ENCODE data around the gene KRTAP5-6. TPM values are rescaled to one million over a fixed set of nuclear protein-coding genes. Genes with fewer than 3 reads are reported as not detected.
A peak's percentile ranks its signal among the peaks of the same experiment; 100 is the strongest.
"Not testable (repeated sequence)": the region's sequence is repeated elsewhere in the genome, so short reads cannot be mapped to it uniquely, and the experiment has no call there.

KRTAP5-6 gene
- total RNA-seq, 2 experiments from 2014 or later = not detected

GRCh38 chr11:1654388-1655167, 42.4 kb upstream of the KRTAP5-6 start:
- H3K27ac Mint-ChIP-seq = no peak overlapping the region
- DNase-seq = peak; percentile 15

GRCh38 chr11:1655168-1656060, 41.6 kb upstream of the KRTAP5-6 start:
- H3K4me3 Mint-ChIP-seq = no peak overlapping the region
- peaks cover 3% of the 10 kb centered on the region for H3K4me1 Mint-ChIP-seq
- H3K36me3 Mint-ChIP-seq = no peaks in the 10 kb centered on the region
- ATAC-seq (ENCODE audit: low read depth) (no peak), DNase-seq (peak; percentile 22)
- no peaks in the 10 kb centered on the region for H3K9me3 Mint-ChIP-seq
- no peak overlapping the region for H3K27ac Mint-ChIP-seq
- POLR2A ChIA-PET = no interaction called here
- peaks cover 24% of the 10 kb centered on the region for H3K27me3 Mint-ChIP-seq

More at GRCh38 chr11:1654388-1655167, 42.4 kb upstream of the KRTAP5-6 start:
- Mint-ChIP-seq H3K27me3 (peaks cover 17% of the 10 kb centered on the region), H3K36me3 (no peaks in the 10 kb centered on the region), H3K9me3 (no peaks in the 10 kb centered on the region), H3K4me3 (no peak overlapping the region), H3K4me1 (peaks cover 3% of the 10 kb centered on the region)
- POLR2A ChIA-PET = no interaction called here
- no peak for ATAC-seq (ENCODE audit: low read depth)

- Mint-ChIP-seq H3K4me3 (no peak overlapping the region), H3K9me3 (no peaks in the 10 kb centered on the region)
Observed at GRCh38 chr11:1656061-1656441, 40.9 kb upstream of the KRTAP5-6 start.

GRCh38 chr11:1656670-1657069, 40.3 kb upstream of the KRTAP5-6 start:
- Mint-ChIP-seq H3K9me3 (no peaks in the 10 kb centered on the region), H3K27ac (no peak overlapping the region), H3K4me1 (peaks cover 3% of the 10 kb centered on the region), H3K27me3 (peaks cover 27% of the 10 kb centered on the region), H3K36me3 (no peaks in the 10 kb centered on the region), H3K4me3 (no peak overlapping the region)
- ATAC-seq (ENCODE audit: low read depth) = no peak
- peak; percentile 10 for DNase-seq
- POLR2A ChIA-PET = no interaction called here

More at GRCh38 chr11:1656061-1656441, 40.9 kb upstream of the KRTAP5-6 start:
- no peak overlapping the region for H3K27ac Mint-ChIP-seq
- no peaks in the 10 kb centered on the region for H3K36me3 Mint-ChIP-seq
- no peak for ATAC-seq (ENCODE audit: low read depth)
- peaks cover 24% of the 10 kb centered on the region for H3K27me3 Mint-ChIP-seq
- peaks cover 3% of the 10 kb centered on the region for H3K4me1 Mint-ChIP-seq
- peak; percentile 9 for DNase-seq
- POLR2A ChIA-PET = no interaction called here

- Mint-ChIP-seq H3K9me3 (no peaks in the 10 kb centered on the region), H3K27ac (peak overlapping the region; percentile 2), H3K4me1 (peaks cover 3% of the 10 kb centered on the region), H3K36me3 (no peaks in the 10 kb centered on the region), H3K4me3 (peak overlapping the region; percentile 44), H3K27me3 (peaks cover 26% of the 10 kb centered on the region)
- POLR2A ChIA-PET = no interaction called here
- peak; percentile 10 for DNase-seq
- no peak for ATAC-seq (ENCODE audit: low read depth)
Observed at GRCh38 chr11:1659506-1659905, 37.5 kb upstream of the KRTAP5-6 start.

- no peaks in the 10 kb centered on the region for H3K36me3 Mint-ChIP-seq
- H3K27ac Mint-ChIP-seq = no peak overlapping the region
- H3K4me3 Mint-ChIP-seq = no peak overlapping the region
- POLR2A ChIA-PET = no interaction called here
- DNase-seq (peak; percentile 20), ATAC-seq (ENCODE audit: low read depth) (no peak)
- peaks cover 3% of the 10 kb centered on the region for H3K4me1 Mint-ChIP-seq
- no peaks in the 10 kb centered on the region for H3K9me3 Mint-ChIP-seq
- peaks cover 22% of the 10 kb centered on the region for H3K27me3 Mint-ChIP-seq
Observed at GRCh38 chr11:1660111-1660867, 36.7 kb upstream of the KRTAP5-6 start.

GRCh38 chr11:1661454-1662269, 35.3 kb upstream of the KRTAP5-6 start:
- H3K4me3 Mint-ChIP-seq; H3K27ac Mint-ChIP-seq; POLR2A ChIA-PET; ATAC-seq (ENCODE audit: low read depth); H3K36me3 Mint-ChIP-seq; H3K9me3 Mint-ChIP-seq; H3K4me1 Mint-ChIP-seq: not testable (repeated sequence)
- DNase-seq = peak; percentile 5
- peaks cover 22% of the 10 kb centered on the region for H3K27me3 Mint-ChIP-seq

- H3K27ac Mint-ChIP-seq; H3K9me3 Mint-ChIP-seq; DNase-seq; H3K4me1 Mint-ChIP-seq; ATAC-seq (ENCODE audit: low read depth); H3K36me3 Mint-ChIP-seq; POLR2A ChIA-PET; H3K4me3 Mint-ChIP-seq: not testable (repeated sequence)
- H3K27me3 Mint-ChIP-seq = peaks cover 22% of the 10 kb centered on the region
Observed at GRCh38 chr11:1662699-1663283, 34.2 kb upstream of the KRTAP5-6 start.

- no peak overlapping the region for H3K4me3 Mint-ChIP-seq
- no peak overlapping the region for H3K27ac Mint-ChIP-seq
- H3K9me3 Mint-ChIP-seq = no peaks in the 10 kb centered on the region
- POLR2A ChIA-PET = no interaction called here
- ATAC-seq (ENCODE audit: low read depth) (no peak), DNase-seq (no peak)
- H3K27me3 Mint-ChIP-seq = peaks cover 24% of the 10 kb centered on the region
- H3K4me1 Mint-ChIP-seq = no peaks in the 10 kb centered on the region
- no peaks in the 10 kb centered on the region for H3K36me3 Mint-ChIP-seq
Observed at GRCh38 chr11:1665313-1665712, 31.7 kb upstream of the KRTAP5-6 start.

GRCh38 chr11:1667121-1667850, 29.7 kb upstream of the KRTAP5-6 start:
- Mint-ChIP-seq H3K4me3 (no peak overlapping the region), H3K36me3 (no peaks in the 10 kb centered on the region), H3K4me1 (no peaks in the 10 kb centered on the region), H3K27me3 (peaks cover 20% of the 10 kb centered on the region), H3K9me3 (peaks cover 2% of the 10 kb centered on the region), H3K27ac (no peak overlapping the region)
- DNase-seq = no peak
- POLR2A ChIA-PET = no interaction called here
- no peak for ATAC-seq (ENCODE audit: low read depth)

- peaks cover 2% of the 10 kb centered on the region for H3K9me3 Mint-ChIP-seq
- H3K36me3 Mint-ChIP-seq = no peaks in the 10 kb centered on the region
- no peak overlapping the region for H3K27ac Mint-ChIP-seq
- H3K4me3 Mint-ChIP-seq = no peak overlapping the region
- no peaks in the 10 kb centered on the region for H3K4me1 Mint-ChIP-seq
- POLR2A ChIA-PET = no interaction called here
- ATAC-seq (ENCODE audit: low read depth) (no peak), DNase-seq (no peak)
- H3K27me3 Mint-ChIP-seq = peaks cover 20% of the 10 kb centered on the region
Observed at GRCh38 chr11:1667906-1668305, 29.1 kb upstream of the KRTAP5-6 start.

- no peak for ATAC-seq (ENCODE audit: low read depth)
- POLR2A ChIA-PET = no interaction called here
- H3K9me3 Mint-ChIP-seq = peaks cover 2% of the 10 kb centered on the region
- no peak for DNase-seq
- no peak overlapping the region for H3K4me3 Mint-ChIP-seq
- H3K27me3 Mint-ChIP-seq = peaks cover 23% of the 10 kb centered on the region
- H3K4me1 Mint-ChIP-seq = no peaks in the 10 kb centered on the region
- no peaks in the 10 kb centered on the region for H3K36me3 Mint-ChIP-seq
- H3K27ac Mint-ChIP-seq = no peak overlapping the region
Observed at GRCh38 chr11:1668911-1669473, 28.0 kb upstream of the KRTAP5-6 start.
